T-cell (primary cell): ENCODE measurements around the gene BORCS6. TPM values are rescaled to one million over a fixed set of nuclear protein-coding genes. Genes with fewer than 3 reads are reported as not detected.

ENCODE experiments used
- ATAC-seq, 4 experiments: fragments of 200-7000 bp in 3 of 4; fragments of 150-1000 bp in 1 of 4; cut with Tn5 transposase; replicated peaks in 1 of 4; 1 replicate in 3 of 4; 2 replicates in 1 of 4; pipeline ENCODE4 v1.10.0; 2021; ENCODE audit warnings: moderate library complexity in 3 of 4, mild to moderate bottlenecking in 2 of 4, moderate number of reproducible peaks in 1 of 4
- CTCF ChIA-PET, 2 donors: fragments of 300-600 bp; sonication (Branson Sonifier 250); formaldehyde crosslinking; loops; one replicate each; lab custom pipeline; 2022; ENCODE audit warnings: antibody characterized with exemption in 2 of 2; lab: Charles Lee
- POLR2A ChIA-PET, 2 donors: fragments of 300-600 bp; sonication (Branson Sonifier 250); formaldehyde crosslinking; loops; one replicate each; lab custom pipeline; 2022; ENCODE audit warnings: antibody characterized with exemption in 2 of 2; lab: Charles Lee
- DNase-seq, 35 experiments: peaks; one replicate each; pipeline versions ENCODE4 v3.0.0 to v3.0.0-alpha.2; 2013 to 2023
- H3K27ac ChIP-seq: one replicate; pipeline ENCODE4 v1.5.1; 2013; ENCODE audit warnings: low read length
- H3K27me3 ChIP-seq, 2 experiments: replicated peaks in 1 of 2; 1 replicate in 1 of 2; 2 replicates in 1 of 2; pipeline versions ENCODE4 v1.6.1 to v1.7.0; 2013; ENCODE audit warnings: low read length in 1 of 2, mixed read lengths in 1 of 2; ENCODE audit not compliant: control insufficient read depth in 2 of 2, insufficient read depth in 2 of 2; ENCODE audit errors: extremely low read depth in 1 of 2
- H3K36me3 ChIP-seq, 2 donors: 1 replicate in 1 of 2; 2 replicates in 1 of 2; pipeline versions ENCODE4 v1.6.1 to v1.7.0; 2013; ENCODE audit warnings: low read length in 1 of 2; ENCODE audit not compliant: control insufficient read depth in 2 of 2, insufficient read depth in 1 of 2; ENCODE audit errors: extremely low read depth in 1 of 2
- H3K4me1 ChIP-seq, 2 experiments: 1 replicate in 1 of 2; 2 replicates in 1 of 2; pipeline versions ENCODE4 v1.6.1 to v1.7.0; 2013; ENCODE audit warnings: low read length in 2 of 2, mixed read lengths in 1 of 2; ENCODE audit not compliant: insufficient read depth in 2 of 2, control insufficient read depth in 1 of 2; ENCODE audit errors: extremely low read depth in 1 of 2
- H3K4me3 ChIP-seq, 2 donors: 1 replicate in 1 of 2; 2 replicates in 1 of 2; pipeline versions ENCODE4 v1.5.1 to v1.7.0; 2013; ENCODE audit warnings: mild to moderate bottlenecking in 2 of 2, low read length in 1 of 2, moderate library complexity in 1 of 2; ENCODE audit not compliant: control insufficient read depth in 1 of 2; ENCODE audit errors: extremely low read depth in 1 of 2
- H3K9me3 ChIP-seq: 2 replicates; pipeline ENCODE4 v1.7.0; 2013
- H3K27ac Mint-ChIP-seq, 2 donors: one replicate each; pipeline ENCODE4 v1.8.0; 2020 to 2021; ENCODE audit warnings: mild to moderate bottlenecking in 2 of 2, mixed read lengths in 2 of 2
- H3K27me3 Mint-ChIP-seq, 2 donors: one replicate each; pipeline ENCODE4 v1.8.0; 2021 to 2022; ENCODE audit warnings: mixed read lengths in 2 of 2
- H3K36me3 Mint-ChIP-seq: one replicate; pipeline ENCODE4 v1.8.0; 2021; ENCODE audit warnings: mixed read lengths
- H3K4me1 Mint-ChIP-seq, 3 donors: one replicate each; pipeline ENCODE4 v1.8.0; 2020 to 2022; ENCODE audit warnings: mixed read lengths in 3 of 3, mild to moderate bottlenecking in 1 of 3
- H3K4me3 Mint-ChIP-seq, 3 donors: one replicate each; pipeline ENCODE4 v1.8.0; 2020 to 2022; ENCODE audit warnings: mild to moderate bottlenecking in 3 of 3, mixed read lengths in 3 of 3, moderate library complexity in 3 of 3
- H3K9me3 Mint-ChIP-seq, 3 donors: one replicate each; pipeline ENCODE4 v1.8.0; 2020 to 2022; ENCODE audit warnings: mixed read lengths in 3 of 3
- WGBS: methylation state at CpG from one replicate; pipeline ENCODE4 v1.1.5; 2013; ENCODE audit warnings: missing lambda C conversion rate; ENCODE audit not compliant: insufficient coverage; 5-methylcytosine and 5-hydroxymethylcytosine counted together
- total RNA-seq, 35 experiments: library from RNA in 6 of 35; stranded (reverse) in 6 of 35; fragments of 120-200 nt in 1 of 35; gene quantifications; one replicate each; pipeline versions ENCODE4 v1.2.1 to v1.2.4 and lab custom pipeline; 2013 to 2026

Gene BORCS6
- total RNA-seq, 5 donors from 2014 or later (not counting 1 experiment from before 2014, with no cell fraction given) = 6.7 to 21.3 (median 17.2) TPM

- no peaks in the 10 kb centered on the region for H3K9me3 Mint-ChIP-seq
- no peak for ATAC-seq
- POLR2A ChIA-PET = interaction anchor here in 1 of 2 donors (1.1 kb wide), 1 partner anchor 18 kb away, joined by 8 read pairs; no protein-coding TSS in a partner anchor
- Histone ChIP-seq H3K27me3 (no peaks in the 10 kb centered on the region), H3K4me1 (peaks cover 2 to 17% of the 10 kb centered on the region in 2 experiments), H3K9me3 (no peaks in the 10 kb centered on the region), H3K27ac (no peak overlapping the region), H3K4me3 (no peak overlapping the region), H3K36me3 (no peaks in the 10 kb centered on the region)
- no peak overlapping the region for H3K27ac Mint-ChIP-seq
- H3K27me3 Mint-ChIP-seq = no peaks in the 10 kb centered on the region
- DNase-seq = no peak
- H3K36me3 Mint-ChIP-seq = no peaks in the 10 kb centered on the region
- CTCF ChIA-PET = no interaction called here
- WGBS = 98% methylated on average over 11 of the region's 12 CpGs
- H3K4me1 Mint-ChIP-seq = peaks cover 15 to 20% (median 19%) of the 10 kb centered on the region in 3 donors
- no peak overlapping the region for H3K4me3 Mint-ChIP-seq
These were observed 16.6 kb upstream of the BORCS6 start for GRCh38 chr17:8206536-8206935.

GRCh38 chr17:8204761-8205555 lies 15.0 kb upstream of the BORCS6 start:
- no peak overlapping the region for H3K27ac ChIP-seq
- DNase-seq (no peak), ATAC-seq (no peak)
- Mint-ChIP-seq H3K36me3 (no peaks in the 10 kb centered on the region), H3K4me3 (no peak overlapping the region), H3K4me1 (peaks cover 6 to 10% (median 9%) of the 10 kb centered on the region in 3 donors), H3K27ac (no peak overlapping the region), H3K27me3 (no peaks in the 10 kb centered on the region), H3K9me3 (no peaks in the 10 kb centered on the region)
- POLR2A ChIA-PET = no interaction called here
- WGBS = 98% methylated on average over 10 of the region's 19 CpGs
- CTCF ChIA-PET = interaction anchor here in 1 of 2 donors (0.7 kb wide), 1 partner anchor 9 kb away, joined by 3 read pairs; no protein-coding TSS in a partner anchor
- no peaks in the 10 kb centered on the region for H3K36me3 ChIP-seq
- H3K9me3 ChIP-seq = no peaks in the 10 kb centered on the region
- H3K4me1 ChIP-seq = peaks cover 1 to 10% of the 10 kb centered on the region in 2 experiments
- no peaks in the 10 kb centered on the region for H3K27me3 ChIP-seq
- H3K4me3 ChIP-seq = no peak overlapping the region

- ChIA-PET CTCF (interaction anchor here (0.5 to 1.3 kb wide), 7 partner anchors 16 to 511 kb away, joined by 3 to 6 read pairs (median 3); partner anchors contain the start of gene AURKB (in 1 of the 2)), POLR2A (interaction anchor here (0.6 to 2.0 kb wide), 7 partner anchors 19 to 109 kb away, joined by 3 to 9 read pairs (median 3); no protein-coding TSS in a partner anchor)
- Mint-ChIP-seq H3K27me3 (no peaks in the 10 kb centered on the region), H3K9me3 (no peaks in the 10 kb centered on the region), H3K27ac (no peak overlapping the region), H3K4me3 (no peak overlapping the region), H3K36me3 (no peaks in the 10 kb centered on the region), H3K4me1 (peaks cover 0 to 18% (median 11%) of the 10 kb centered on the region in 3 donors)
- peaks cover 27 to 56% of the 10 kb centered on the region in 2 experiments for H3K4me1 ChIP-seq
- ATAC-seq (peak; percentile 5 to 27 (median 21)), DNase-seq (peak in 28 of 35 experiments; percentile 36 to 82 (median 46))
- no peaks in the 10 kb centered on the region for H3K27me3 ChIP-seq
- peak overlapping the region; percentile 73 for H3K27ac ChIP-seq
- peak overlapping the region in 1 of 2 donors; percentile 33 for H3K4me3 ChIP-seq
- no peaks in the 10 kb centered on the region for H3K9me3 ChIP-seq
- H3K36me3 ChIP-seq = no peaks in the 10 kb centered on the region
- WGBS = 33% methylated on average over 7 of the region's 12 CpGs
These were observed 2.3 kb upstream of the BORCS6 start for GRCh38 chr17:8192070-8192815.

GRCh38 chr17:8190506-8190905 lies 526 bp upstream of the BORCS6 start:
- Histone ChIP-seq H3K4me1 (peaks cover 27 to 66% of the 10 kb centered on the region in 2 experiments), H3K4me3 (peak overlapping the region; percentile 30 to 74), H3K36me3 (no peaks in the 10 kb centered on the region), H3K27ac (peak overlapping the region; percentile 33), H3K27me3 (no peaks in the 10 kb centered on the region), H3K9me3 (no peaks in the 10 kb centered on the region)
- Mint-ChIP-seq H3K36me3 (no peaks in the 10 kb centered on the region), H3K4me1 (peaks cover 0 to 13% (median 11%) of the 10 kb centered on the region in 3 donors), H3K9me3 (no peaks in the 10 kb centered on the region), H3K27me3 (no peaks in the 10 kb centered on the region), H3K27ac (peak overlapping the region; percentile 91 to 93), H3K4me3 (no peak overlapping the region)
- ChIA-PET POLR2A (interaction anchor here (0.6 to 1.5 kb wide), 9 partner anchors 9 to 58 kb away, joined by 3 to 8 read pairs (median 6); partner anchors contain the start of gene PFAS (in 1 of the 2)), CTCF (interaction anchor here in 1 of 2 donors (0.6 to 2.3 kb wide), 6 partner anchors 17 to 111 kb away, joined by 3 to 12 read pairs (median 5); partner anchors contain the start of gene CTC1)
- DNase-seq (no peak), ATAC-seq (no peak)
- WGBS = 14% methylated on average over 2 of the region's 6 CpGs

GRCh38 chr17:8189041-8189710 lies 804 bp downstream of the BORCS6 start:
- DNase-seq = peak in 10 of 35 experiments; percentile 18 to 61 (median 31)
- no peaks in the 10 kb centered on the region for H3K27me3 ChIP-seq
- H3K4me1 Mint-ChIP-seq = peaks cover under 1 to 16% (median 14%) of the 10 kb centered on the region in 3 donors
- H3K4me3 ChIP-seq = peak overlapping the region; percentile 74 to 77
- no peaks in the 10 kb centered on the region for H3K9me3 ChIP-seq
- no peaks in the 10 kb centered on the region for H3K27me3 Mint-ChIP-seq
- ATAC-seq = peak in 1 of 4 experiments; percentile 0
- 6% methylated on average over 62 of the region's 67 CpGs for WGBS
- H3K27ac ChIP-seq = peak overlapping the region; percentile 89
- H3K27ac Mint-ChIP-seq = peak overlapping the region in 1 of 2 donors; percentile 91
- no peaks in the 10 kb centered on the region for H3K36me3 Mint-ChIP-seq
- ChIA-PET CTCF (interaction anchor here in 1 of 2 donors (2.3 to 3.8 kb wide), 2 partner anchors 32 to 70 kb away, joined by 12 to 23 read pairs; partner anchors contain the start of gene ALOXE3), POLR2A (interaction anchor here (1.1 to 3.4 kb wide), 6 partner anchors 16 to 60 kb away, joined by 3 to 18 read pairs (median 7); partner anchors contain the start of genes AURKB (in 1 of the 2) and PFAS (in 1 of the 2))
- H3K4me3 Mint-ChIP-seq = no peak overlapping the region
- no peaks in the 10 kb centered on the region for H3K9me3 Mint-ChIP-seq
- H3K4me1 ChIP-seq = peaks cover 28 to 72% of the 10 kb centered on the region in 2 experiments
- H3K36me3 ChIP-seq = no peaks in the 10 kb centered on the region
